CMK (cell line): ENCODE measurements around the gene DPP10.

Source experiments
- DNase-seq: peaks from one replicate; pipeline ENCODE4 v3.0.0-alpha.2; 2010; ENCODE audit warnings: low read depth

Gene DPP10

DNA sequence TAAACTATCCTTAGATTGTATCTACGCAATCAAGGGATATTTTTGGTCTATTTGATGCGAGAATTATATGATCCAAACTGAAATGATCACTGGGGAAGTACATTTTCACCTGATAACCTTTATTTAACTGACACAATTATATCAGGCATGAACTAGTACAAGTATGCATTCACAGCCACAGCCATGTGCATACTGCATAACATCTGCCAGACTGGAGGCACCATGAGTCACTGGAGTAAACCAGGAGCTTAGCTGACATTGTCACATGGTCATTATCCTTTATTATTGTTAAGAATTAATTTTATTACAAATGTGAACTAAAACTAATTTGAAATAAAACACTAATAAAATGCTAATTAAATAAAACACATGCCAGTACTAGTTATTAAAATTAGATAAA lies 1127.1 kb downstream of the DPP10 start:
- DNase-seq: no peak

DNA sequence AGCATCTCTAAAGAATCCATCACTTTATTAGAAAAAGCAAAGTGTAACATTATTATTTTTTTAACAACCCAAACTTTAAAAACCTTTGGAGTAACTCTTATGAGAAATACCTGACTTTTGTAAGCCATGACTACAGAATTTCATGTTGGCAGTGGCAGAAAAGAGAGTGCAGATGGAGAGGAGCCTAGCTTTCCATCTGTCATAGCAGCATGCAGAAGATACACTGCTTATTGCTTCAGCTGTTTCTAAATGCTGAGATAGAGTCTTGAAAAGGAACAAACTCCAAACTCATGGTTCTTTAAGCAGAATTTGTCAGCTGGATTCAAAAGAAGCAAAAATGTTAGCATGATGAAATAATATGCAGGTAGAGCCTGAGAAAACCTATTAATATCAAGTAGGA lies 1130.3 kb downstream of the DPP10 start:
- no peak for DNase-seq

DNA sequence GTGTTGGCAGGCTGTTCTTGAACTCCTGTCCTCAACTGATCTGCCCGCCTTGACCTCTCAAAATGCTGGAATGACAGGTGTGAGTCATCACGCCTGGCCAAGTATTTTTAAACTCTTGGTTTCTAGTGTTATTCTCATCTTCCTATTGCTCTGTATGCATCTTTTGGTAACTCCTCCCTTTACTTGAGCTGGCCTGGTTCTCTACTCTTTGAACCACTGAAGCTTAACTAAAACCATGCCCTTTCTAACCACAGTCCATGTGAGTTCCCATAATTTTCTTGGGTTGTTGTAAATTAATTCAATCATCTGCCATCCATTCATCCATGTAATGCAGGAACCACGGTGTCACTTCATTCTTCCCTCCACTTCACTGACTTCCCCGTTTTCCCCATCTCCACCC lies 1131.3 kb downstream of the DPP10 start:
- DNase-seq: no peak

DNA sequence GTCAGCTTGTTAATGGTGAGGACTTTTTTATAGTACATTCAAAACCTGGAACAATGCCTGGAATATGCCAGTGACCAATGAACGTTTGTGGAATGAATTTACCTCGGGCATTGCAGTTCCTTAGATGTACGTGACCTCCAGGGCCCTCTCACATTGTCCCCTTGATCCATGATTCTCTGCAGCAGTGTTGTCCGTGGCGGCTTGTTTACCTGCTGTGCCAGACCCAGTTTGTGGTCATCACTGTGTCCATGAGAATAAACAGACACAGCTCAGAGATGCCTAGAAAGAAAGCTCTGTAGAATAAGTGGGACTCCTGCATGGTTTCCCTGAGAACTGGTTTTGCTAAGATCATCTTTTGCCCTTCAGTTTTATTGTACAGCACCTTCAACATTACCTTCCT lies 1132.2 kb downstream of the DPP10 start:
- DNase-seq: no peak

DNA sequence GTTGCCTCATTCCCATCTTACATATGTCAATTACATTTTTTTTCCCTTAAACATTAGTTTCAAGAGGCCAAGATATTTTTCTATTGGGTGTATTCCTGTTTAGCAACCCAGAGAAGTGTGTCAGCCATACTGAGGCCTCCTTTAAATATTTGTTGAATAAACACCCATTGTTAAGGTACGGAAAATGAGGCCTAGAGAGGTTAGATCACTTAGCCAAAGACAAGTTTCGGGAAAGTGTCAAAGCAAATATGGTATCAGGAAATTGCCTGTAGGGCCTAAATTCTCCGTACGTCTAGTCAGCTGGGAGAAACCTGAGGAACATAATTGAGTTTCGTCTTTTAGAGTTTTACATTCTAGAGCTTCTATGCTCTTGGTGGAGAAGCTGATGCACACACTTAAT lies 1138.3 kb downstream of the DPP10 start:
- DNase-seq: no peak

DNA sequence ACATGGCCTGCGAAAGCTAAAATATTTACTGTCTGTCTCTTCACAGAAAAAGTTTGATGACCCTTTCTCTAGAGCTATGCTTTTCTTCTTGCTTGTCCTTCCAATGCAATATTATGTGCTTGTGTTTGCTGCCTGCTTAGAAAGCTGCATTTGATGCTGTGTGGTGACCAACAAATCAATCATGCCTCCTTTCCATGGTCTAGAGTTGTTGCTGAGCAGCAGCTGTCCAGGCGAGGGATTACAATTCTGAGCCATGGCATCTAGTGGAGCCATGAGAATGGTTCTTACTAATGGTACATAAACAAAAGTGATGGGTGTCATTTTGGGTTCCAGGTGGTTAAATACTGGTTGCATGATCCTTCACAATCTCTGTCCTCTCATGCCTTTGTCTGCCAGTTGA lies 1142.1 kb downstream of the DPP10 start:
- no peak for DNase-seq

DNA sequence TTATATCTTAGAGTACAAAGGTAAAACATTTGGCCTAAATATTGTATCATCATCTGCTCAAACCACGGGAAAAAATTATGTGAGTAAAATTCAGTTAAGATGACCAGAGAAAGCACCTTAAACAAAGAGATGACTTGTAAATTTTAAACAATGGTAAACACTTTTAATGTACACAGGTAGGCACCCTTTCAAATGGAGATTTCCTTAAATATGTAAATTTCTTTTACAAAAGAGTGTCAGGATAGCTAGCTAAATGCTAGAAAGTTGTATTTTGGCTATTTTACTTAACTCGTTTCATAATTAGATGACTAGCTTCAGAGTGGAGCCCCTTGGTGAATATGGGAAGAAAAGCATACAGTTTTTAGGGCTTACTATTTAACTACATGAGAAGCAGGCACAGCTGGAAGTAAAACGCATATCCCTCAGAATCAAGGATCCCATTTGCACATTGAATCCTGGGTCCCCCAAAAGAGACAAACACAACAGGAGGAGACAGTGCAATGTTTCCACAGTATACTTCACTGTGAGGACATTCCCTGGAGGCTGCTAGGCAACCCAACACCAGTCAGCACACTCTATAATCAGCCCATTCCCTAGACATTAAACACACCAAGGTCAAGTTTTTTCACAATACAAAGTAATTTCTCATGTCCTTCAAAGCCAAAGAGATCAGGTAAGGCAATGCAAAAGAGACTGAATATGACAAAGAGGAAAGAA lies 1154.4 kb downstream of the DPP10 start:
- no peak for DNase-seq

DNA sequence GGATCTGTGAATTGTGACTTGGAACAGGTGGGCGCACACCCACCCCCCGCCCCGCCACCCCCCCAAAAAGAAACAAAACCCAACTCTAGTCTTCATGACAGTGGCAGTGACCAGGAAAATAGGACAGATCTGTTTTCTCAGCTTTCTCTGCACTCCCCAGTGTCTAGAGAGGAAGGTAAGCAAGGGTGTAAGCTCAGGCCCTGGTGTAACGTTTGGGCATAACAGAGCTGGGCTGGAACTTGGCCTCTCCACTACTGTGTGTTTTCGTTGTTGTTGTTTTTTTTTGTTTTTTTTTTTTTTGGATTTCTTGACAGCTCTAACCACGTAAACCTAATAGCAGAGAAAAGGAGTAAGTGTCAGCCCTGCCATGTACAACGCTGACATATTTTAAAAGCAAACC lies 1160.8 kb downstream of the DPP10 start:
- DNase-seq: no peak

DNA sequence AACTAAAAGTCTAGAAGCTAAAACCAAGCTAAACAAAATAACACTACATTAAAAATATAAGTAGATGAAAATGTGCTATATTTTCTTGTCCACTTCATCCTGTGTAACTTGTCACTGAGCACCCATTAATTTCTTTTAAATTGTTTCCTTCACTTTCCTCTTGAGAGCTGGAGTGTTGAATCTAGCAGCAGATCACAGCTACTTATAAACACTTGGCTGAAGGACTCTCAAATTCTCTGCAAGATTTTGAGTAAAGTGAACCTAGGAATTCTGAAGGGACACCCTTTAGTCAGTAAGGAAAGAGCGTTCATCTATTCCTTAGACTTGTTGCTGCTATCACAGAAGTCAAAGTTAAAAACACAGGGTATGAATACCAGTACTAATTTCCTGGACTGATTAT lies 1163.9 kb downstream of the DPP10 start:
- no peak for DNase-seq

DNA sequence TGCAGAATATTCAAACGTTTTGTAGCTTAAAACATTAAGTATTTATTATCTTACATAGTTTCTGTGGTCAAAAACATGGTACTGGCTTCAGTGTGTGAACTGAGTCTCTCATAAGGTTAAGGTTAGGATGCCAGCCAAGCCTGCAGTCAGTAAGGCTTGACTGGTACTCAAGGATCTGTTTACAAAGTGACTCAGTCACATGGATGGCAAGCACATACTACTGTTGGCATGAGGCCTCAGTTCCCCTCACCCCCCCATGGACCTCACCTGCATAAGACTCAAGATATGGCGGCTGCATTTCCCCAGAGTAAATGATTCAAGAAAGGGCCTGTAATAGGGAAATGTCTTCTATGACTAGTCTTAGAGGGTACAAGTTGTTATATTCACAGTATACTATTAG lies 1167.5 kb downstream of the DPP10 start:
- DNase-seq: no peak

DNA sequence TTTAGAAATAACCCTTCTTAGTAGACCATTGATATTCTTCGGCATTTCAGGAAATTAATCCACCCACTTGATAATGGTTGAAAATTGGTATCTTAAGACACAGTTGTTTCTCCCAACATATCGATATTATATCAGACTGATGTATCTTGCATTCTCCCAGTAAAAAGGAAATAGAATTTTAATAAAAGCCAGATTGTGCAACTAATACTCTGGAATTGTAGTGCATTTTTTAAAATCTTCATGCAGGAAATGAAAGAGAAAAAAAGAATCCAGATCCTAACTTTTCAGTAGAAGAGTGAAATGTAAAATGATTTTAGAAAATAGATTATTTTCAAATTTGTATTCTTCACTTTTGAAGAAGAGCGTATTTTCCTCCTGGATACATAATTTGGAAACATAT lies 1168.4 kb downstream of the DPP10 start:
- no peak for DNase-seq

DNA sequence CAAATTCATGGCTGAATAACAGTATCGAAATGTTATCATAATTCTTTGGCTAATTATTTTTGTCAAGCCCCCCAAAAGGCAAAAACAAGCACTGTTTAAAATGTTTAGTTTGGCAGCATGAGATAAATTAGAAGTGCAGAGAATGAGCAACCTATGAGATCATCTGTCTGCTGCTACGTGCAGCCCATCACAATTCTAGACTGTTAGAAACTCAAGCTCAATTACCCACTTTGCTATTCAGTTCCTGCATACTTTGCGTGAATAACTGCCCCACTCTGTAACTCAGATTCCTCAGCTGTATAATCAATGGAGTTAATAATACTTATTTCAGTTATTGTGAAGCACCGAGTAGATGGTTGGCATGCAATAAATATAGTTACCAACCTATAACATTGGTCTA lies 1181.9 kb downstream of the DPP10 start:
- no peak for DNase-seq

DNA sequence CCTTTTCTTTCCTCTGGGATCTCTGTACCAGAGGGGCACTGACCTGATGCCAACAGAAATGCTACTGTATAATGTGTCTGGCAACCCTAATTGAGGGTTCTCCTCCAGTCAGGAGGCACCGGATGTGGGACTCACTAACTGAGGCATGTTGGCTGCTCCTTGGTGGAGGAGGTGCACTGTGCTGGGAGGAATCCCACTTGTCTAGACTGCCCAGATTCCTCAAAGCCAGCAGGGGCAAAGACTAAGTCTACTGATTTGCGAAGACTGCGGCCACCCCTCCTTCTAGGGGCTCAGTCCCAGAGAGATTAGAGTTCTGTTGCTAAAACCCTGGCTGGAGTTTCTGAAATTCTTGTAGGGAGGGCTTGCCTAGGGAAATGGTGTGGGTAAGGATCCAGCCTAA lies 1192.1 kb downstream of the DPP10 start:
- no peak for DNase-seq

DNA sequence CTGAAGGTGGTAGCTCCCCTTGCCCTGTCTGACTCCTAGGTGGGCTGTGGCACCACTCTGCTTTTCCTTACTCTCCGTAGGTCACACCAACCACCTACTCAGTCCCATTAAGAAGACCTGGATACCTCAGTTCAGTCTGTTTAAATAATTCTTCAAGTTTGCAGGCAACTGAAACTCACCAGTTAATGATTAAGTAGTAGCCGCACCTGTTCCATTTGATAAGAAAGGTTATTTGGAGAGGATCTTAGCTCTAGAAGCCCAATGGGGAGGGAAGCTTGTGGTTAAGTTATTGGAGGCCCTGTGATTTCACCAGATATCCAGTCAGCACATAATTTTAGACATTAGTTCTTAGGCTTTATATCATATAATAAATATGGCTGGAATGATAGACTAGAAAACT lies 1193.0 kb downstream of the DPP10 start:
- DNase-seq: no peak

DNA sequence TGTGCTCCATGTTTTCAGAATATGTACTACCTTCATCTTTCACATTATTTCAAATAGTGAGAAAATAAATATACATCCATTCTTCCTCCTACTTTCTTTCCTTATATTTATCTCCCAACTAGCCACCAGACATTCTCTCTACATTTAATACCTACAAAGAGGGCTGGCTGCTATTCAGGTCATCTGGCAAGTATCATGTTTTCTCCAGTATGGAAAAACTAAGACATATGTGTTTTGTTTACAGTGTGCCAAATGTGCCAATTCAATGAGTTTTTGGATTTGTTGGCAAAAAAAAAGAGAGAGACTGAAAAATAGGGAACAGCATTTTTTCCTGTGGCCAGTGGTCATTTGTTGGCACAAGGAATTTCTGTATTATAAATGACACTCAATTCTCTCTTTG lies 1207.3 kb downstream of the DPP10 start:
- no peak for DNase-seq

DNA sequence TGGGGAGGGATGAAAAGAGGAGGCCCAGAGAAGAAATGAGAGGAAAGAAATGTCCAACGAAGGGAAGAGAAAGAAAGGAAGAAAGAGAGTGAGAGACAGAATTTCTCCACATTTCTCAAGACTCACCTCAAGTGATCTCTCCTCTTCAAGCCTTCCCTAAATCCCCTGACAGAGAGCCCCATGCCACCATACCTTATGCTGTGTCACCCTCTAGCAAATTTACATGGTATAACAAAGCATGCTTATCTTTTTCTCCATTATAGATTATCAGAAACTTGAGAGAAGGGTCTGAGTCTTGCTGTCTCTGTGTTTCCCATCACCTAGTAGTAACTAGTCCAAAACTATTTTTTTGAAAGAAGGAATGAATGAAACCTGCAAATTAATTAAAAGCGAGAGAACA lies 1208.4 kb downstream of the DPP10 start:
- no peak for DNase-seq

DNA sequence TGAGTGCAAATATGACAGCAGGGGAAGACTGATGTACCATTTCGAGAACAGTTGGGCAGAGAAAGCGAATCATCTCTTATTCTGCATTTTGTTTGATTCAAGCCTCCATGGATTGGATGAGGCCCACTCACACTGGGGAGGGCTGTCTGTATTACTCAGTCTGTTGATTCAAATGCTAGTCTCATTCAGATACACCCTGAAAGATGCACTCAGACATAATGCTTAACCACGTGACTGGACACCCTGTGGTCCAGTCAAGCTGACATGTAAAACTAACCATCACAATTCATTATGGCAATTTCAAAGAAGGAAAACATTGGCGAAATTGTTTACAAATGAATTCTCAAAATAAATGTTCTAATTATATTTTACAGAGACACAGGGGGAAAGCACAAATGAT lies 1210.2 kb downstream of the DPP10 start:
- DNase-seq: no peak

DNA sequence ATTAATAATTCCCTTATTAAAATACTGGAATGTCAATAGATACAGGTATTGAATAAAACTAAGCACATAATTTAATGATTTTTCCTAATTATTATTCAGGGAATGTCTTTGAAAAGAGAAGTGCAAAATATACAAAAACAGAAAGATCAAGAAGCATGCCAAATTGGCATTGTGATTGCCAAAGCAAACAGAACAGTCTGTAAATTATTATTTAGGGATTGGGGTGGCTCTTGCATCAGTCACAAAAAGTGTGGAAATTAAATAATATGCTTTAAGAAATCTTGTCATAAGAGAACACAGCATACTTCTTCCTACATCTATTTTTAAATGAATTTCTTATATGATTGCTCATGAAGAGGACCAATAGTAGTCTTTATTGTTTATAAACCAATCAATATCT lies 1211.9 kb downstream of the DPP10 start:
- DNase-seq: no peak

DNA sequence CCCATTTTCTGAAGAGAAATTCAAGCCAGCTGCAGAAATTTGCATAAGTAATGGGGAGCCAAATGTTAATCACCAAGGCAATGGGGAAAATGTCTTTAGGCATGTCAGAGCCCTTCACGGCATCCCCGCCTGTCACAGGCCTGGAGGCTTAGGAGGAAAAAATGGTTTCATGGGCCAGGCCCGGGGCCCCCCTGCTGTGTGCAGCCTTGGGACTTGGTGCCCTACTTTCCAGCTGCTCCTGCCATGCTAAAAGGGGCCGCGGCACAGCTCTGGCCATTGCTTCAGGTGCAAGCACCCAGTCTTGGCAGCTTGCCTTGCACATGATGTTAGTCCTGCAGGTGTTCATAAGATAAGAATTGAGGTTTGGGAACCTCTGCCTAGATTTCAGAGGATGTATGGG lies 1235.7 kb downstream of the DPP10 start:
- no peak for DNase-seq

DNA sequence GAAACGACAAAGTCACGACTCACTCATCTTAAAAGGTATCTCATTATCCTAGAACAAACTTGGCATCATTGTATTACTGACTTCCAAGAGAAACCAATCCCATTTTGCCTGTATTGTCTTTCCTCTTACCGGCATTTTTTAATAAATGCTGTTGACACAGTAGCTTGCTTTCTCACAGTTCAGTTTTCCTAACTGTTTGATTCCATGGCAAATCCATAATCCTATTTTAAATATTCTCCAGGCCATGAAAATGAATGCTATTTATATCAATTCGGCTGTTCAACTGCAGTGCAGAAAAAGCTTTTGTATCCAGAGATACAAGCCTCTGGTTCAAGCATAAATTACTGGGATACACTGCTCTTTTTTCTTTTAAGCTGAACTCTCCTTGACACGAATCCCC lies 1241.9 kb downstream of the DPP10 start:
- no peak for DNase-seq

DNA sequence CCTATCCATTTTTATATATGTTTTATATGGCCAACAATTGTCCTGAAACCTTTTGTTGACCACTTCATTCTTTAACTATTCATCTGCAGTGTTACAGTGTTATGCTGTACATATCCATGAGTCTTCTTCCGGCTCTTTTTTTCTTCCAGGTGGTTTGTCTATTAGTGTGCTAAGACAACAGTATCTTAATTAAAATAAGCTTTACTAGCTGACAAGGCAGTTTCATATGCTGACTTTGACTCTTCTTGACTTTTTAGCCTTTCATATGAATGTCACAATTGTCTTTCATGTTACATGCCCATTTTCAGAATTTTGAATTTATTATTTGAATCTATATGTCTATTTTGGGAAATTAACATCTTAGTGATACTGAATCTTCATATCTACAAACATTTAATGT lies 1249.0 kb downstream of the DPP10 start:
- DNase-seq: no peak

DNA sequence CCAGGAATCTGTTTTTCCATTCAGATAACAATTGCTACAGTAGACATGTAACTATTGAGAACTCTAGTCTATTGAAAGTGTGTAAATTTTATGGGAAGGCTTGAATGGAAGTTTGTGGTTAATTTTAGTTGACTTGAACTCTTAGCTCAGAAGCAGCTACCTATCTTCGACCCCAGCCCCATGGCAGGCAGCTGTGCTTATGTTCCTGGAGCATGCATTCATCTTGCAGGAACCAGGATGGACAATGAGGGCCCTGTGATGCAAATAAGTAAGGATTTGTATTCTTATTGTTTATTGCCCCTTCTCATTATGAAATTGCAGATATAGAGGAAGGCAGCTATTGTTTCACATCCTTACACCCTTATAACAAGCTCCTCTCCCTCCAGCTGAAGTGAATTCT lies 1252.2 kb downstream of the DPP10 start:
- no peak for DNase-seq

DNA sequence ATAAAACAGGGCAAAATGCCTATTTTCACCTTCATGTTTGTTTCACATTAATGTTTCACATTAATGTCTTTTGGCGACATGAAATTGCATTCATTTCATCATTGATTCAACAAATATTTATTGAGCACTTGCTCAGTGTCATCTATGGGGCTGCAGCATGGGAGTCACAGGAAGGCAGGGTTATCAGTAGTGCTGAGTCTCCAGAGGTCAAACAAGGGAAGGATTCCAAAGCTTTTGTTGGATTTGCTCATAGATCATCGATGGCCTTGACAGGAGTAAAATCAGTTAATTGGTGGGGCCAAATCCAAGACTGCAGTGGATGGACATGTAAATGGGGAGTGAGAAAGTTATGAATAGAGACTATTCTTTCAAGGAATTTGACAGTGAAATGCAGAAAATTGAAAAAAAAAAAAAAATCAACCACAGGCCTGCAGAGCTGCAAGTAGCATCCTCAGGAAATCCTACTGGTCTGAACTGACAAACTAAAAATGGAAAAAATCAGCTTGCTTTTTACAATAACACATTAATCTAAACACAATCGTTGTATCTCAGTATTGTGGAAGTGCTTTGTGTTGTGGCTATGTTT lies 1290.8 kb downstream of the DPP10 start:
- DNase-seq: no peak

DNA sequence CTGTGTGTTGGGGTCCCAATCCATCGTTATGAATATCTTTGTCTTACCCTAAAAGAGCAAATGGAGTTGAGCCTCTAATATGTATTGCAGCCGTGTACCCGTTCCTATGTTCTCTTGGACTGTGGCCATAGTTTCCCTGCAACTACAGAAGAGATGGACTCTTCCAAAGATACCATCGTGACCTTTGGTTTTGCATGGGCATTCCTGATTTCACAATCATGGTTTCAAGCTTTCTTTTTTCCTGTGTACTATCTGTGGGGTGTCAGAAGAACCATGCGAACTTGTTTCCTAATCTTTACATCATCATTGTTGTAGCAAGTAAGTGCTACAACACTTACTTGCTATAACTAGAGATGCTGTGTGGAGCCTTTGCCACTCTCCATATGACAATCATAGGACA lies 1295.7 kb downstream of the DPP10 start:
- no peak for DNase-seq
